Cardiac fibroblast (primary cell): ENCODE measurements around the gene AQP5.
A peak's percentile ranks its signal among the peaks of the same experiment; 100 is the strongest.

Experiments used
- DNase-seq, 2 donors: peaks; one replicate each; pipeline versions ENCODE4 v3.0.0 to v3.0.0-alpha.2; 2010; ENCODE audit warnings: low read depth in 2 of 2
- H3K4me3 ChIP-seq, 2 donors: replicated peaks in 1 of 2; 1 replicate in 1 of 2; 2 replicates in 1 of 2; pipeline ENCODE4 v1.5.1; 2011; ENCODE audit warnings: low read depth in 2 of 2, low read length in 2 of 2, mild to moderate bottlenecking in 2 of 2, moderate library complexity in 1 of 2
- CTCF ChIP-seq: IDR thresholded peaks from one replicate; pipeline ENCODE4 v1.5.1; 2011; ENCODE audit warnings: low read depth, mild to moderate bottlenecking, low read length, inconsistent platforms

Gene AQP5

GRCh38 chr12:49949866-49950265 lies 11.8 kb upstream of the AQP5 start:
- no peak overlapping the region for H3K4me3 ChIP-seq
- no peak for DNase-seq
- TF ChIP-seq CTCF, result no peak

- TF ChIP-seq CTCF, result no peak
- DNase-seq, result peak in 1 of 2 donors; percentile 64
- no peak within 1 kb of the TSS for H3K4me3 ChIP-seq
Measured at GRCh38 chr12:49950273-49951251, 11.1 kb upstream of the AQP5 start, which contains the start of gene AQP2. Gene AQP2, plus strand, starts transcription at chr12:49950737. Its CDS starts 94 bp downstream, at chr12:49950831.

GRCh38 chr12:49951411-49952240 lies 10.0 kb upstream of the AQP5 start:
- no peak overlapping the region for H3K4me3 ChIP-seq
- no peak for TF ChIP-seq CTCF
- no peak for DNase-seq

GRCh38 chr12:49952391-49953055 lies 9.1 kb upstream of the AQP5 start:
- no peak for DNase-seq
- TF ChIP-seq CTCF, result no peak
- no peak overlapping the region for H3K4me3 ChIP-seq

- no peak for TF ChIP-seq CTCF
- no peak overlapping the region for H3K4me3 ChIP-seq
- DNase-seq, result no peak
Measured at GRCh38 chr12:49953151-49953550, 8.5 kb upstream of the AQP5 start.
